Astrocyte (in vitro differentiated cells and primary cell): ENCODE measurements around the gene SPPL3.

ENCODE experiments used
- EZH2 ChIP-seq: IDR thresholded peaks from 2 replicates; pipeline ENCODE4 v1.6.1; 2012; ENCODE audit warnings: mild to moderate bottlenecking, low read length, inconsistent platforms; ENCODE audit not compliant: insufficient read depth
- TF ChIP-seq, protein P1 (sequence below): IDR thresholded peaks from 2 replicates; pipeline ENCODE4 v1.5.1; 2011; ENCODE audit warnings: low read depth, mild to moderate bottlenecking, inconsistent platforms, low read length, moderate library complexity; ENCODE audit not compliant: insufficient read depth

DNA sequence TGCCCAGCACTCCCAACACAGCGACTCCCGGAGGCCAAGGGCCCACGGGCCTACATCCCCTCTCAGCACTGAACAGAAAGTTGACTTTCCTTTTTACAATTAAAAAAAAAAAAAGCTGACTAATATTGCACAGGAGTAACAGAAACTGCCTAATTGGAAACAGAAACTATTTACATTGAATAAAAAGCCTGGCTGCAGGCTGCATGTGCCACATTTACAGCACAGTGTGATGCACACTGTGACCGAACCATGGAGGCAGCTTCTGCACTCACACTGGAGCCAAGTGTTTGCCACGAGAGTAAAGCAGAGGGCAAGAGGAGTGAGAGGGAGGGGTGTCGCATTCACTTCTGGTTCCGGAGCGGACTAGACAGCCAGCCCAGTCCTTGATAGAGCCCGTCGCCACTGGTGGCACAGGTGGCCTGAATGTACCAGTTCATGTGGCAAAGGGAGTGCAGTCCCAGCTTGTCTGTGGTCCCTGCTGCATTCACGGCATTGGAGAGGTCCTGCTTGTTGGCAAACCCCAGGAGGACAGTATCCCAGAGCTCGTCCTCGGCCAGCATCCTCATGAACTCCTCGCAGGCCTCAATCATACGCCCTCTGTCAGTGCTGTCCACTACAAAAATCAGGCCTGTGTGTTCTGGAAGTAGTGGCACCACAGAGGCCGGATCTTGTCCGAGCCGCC is 59.2 kb downstream of the SPPL3 start:
- TF ChIP-seq, protein P1, sequence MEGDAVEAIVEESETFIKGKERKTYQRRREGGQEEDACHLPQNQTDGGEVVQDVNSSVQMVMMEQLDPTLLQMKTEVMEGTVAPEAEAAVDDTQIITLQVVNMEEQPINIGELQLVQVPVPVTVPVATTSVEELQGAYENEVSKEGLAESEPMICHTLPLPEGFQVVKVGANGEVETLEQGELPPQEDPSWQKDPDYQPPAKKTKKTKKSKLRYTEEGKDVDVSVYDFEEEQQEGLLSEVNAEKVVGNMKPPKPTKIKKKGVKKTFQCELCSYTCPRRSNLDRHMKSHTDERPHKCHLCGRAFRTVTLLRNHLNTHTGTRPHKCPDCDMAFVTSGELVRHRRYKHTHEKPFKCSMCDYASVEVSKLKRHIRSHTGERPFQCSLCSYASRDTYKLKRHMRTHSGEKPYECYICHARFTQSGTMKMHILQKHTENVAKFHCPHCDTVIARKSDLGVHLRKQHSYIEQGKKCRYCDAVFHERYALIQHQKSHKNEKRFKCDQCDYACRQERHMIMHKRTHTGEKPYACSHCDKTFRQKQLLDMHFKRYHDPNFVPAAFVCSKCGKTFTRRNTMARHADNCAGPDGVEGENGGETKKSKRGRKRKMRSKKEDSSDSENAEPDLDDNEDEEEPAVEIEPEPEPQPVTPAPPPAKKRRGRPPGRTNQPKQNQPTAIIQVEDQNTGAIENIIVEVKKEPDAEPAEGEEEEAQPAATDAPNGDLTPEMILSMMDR = no peak
- no peak for TF ChIP-seq EZH2
